GM19438 (cell line): Measurements from ENCODE around the gene CATSPER3.

Source experiments
- ATAC-seq: cut with Tn5 transposase; IDR thresholded peaks from one replicate; pipeline ENCODE4 v1.9.1; 2021; ENCODE audit warnings: low read depth; ENCODE audit not compliant: unreplicated experiment

The CATSPER3 gene

GRCh38 chr5:135027697-135028615 is 60.2 kb downstream of the CATSPER3 start:
- ATAC-seq = no peak

DNA sequence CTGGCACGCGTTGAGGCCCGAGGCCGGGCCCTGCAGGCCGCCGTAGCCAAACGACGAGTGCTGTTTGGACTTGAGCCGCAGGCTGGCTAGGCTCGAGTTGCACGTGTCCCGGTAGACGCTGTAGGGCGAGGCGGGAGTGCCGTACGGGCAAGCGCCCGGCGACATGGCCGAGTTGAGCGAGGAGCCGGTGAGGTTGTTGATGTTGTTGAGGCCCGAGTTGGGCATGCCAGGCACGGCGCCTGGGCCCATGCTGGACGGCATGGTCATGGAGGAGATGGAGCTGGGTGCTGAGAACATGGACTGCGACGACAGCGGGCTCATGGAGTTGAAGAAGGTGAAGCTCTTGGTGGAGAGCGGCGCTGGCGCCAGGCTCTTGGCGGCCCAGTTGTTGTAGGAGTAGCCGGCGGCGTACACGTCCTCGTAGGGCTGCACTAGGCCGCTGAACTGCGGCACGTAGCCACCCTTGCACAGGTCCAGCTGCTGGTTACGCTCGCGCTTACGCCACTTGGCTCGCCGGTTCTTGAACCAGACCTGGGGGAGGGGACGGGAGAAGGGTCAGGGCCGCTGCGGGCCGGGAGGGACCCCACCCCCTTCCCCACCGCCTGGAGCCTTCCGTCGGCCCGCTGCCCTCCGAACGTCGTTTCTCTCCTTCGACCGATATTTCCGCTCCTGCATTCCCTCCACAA is 61.2 kb downstream of the CATSPER3 start:
- ATAC-seq = no peak

- ATAC-seq = no peak
Observed at GRCh38 chr5:135029477-135030122, 61.9 kb downstream of the CATSPER3 start.

DNA sequence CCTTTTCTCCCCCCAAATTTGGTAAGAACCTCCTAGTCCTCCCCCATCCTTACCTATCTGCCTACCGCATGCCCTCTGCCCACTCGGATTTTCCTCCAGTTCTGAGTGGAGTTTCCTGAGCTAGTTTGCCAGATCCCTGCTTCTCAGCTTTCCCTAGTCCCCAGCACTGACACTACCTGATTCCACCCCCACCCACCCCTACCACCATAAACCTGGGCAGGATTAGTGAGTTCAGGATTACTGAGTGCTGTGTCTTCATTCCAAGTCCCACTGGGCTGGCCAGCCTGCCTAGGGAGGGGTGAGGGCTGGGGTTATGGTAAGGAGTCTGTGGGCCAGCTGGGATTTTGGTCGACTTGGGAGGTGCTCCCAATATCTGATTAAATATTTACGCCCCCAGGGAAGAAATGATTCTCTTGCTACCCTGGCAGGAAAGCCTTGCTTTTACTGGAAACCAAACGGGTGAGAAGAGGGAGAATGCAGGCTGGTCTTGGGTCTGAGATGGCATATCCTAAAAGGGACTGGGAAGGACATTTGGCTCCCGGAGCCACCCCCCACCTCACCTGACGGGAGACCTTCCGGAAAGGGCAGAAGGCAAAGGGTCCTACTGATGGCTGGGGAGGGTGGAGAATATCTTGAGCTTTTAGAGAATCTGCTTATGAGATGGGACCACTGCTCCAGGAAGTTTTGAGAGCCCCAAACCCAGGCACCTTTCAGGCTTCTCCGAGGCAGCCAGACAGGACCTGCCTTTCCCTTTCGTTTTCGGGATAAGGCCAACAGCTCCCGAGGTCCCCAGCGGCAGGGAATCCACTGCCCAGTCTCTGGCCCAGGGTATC is 62.6 kb downstream of the CATSPER3 start:
- ATAC-seq = no peak

- no peak for ATAC-seq
Observed at GRCh38 chr5:135030956-135031812, 63.5 kb downstream of the CATSPER3 start.

GRCh38 chr5:135031813-135032694 is 64.3 kb downstream of the CATSPER3 start:
- ATAC-seq = no peak

DNA sequence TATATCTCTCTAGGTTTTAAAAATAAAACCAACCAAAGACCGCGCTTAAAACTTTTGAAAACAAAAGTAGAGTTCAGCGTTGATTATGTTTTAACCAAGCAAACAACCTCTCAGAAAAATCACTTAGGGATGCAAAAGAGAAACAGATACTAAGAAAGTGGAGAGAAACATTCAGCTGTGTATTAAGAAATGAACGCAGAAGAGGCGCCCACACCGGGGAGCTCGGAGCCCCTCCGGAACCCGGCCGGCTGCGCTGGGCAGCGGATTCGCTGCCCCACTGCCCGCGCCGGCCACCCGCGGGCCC is 64.9 kb downstream of the CATSPER3 start:
- ATAC-seq = no peak

DNA sequence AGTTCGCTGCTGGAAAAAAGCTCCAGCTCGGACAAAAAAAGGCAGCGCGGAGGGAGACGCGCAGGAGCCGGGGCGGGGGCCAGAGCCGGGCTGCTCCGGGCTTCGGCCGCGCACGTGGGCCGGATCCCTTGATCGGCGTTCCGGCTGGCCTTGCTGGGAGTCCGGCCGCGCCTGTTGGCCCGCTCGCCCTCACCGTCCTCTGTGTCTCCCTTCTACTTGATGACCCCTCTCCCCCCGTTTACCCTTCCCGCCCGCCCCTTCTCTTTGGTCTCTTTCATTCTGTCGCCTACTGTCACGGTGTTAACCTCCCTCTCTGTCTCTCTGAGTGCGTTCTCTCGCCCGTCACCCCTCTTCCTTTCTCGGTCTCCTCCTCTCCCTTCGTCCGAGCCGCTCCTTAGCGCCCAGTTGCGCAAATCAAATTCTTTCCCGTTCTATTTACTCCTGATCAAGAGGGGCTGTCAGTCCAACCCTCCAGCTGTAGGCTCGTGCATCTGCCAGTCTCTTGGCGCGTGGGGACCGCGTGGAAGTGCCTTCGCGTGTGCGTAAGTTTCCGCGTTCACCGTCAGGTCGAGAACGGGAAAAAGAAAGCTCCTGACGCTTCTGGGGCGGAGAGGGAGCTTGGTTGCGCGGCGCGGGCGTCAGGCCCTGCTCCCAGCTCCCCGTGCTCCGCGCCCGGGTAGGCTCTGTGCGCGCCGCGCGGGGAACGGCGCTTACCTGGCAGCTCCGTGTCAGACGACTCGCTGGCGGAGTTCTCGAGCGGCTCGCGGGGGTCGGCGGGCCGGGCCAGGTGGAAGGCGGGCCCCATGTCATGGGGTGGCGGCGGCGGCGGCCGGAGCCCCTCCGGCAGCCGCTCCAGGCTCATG is 65.5 kb downstream of the CATSPER3 start:
- ATAC-seq = no peak

DNA sequence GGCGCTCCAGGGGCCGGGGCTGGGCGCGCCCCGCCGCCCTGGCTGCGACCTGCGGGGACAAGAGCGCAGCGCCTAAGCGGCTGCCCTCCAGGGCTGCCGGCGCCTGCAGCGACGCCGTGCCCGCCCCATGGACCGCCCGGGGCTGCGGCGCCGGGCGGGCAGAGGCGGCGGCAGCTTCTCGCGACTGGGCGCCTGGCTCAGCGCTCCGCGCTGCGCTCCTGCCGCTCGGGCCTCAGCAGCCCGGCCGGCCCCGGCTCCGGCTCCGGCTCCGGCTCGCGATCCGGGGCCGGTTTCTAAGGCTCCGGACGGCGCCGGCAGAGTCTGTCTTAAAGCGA is 66.2 kb downstream of the CATSPER3 start, which contains the start of gene PITX1:
Gene PITX1, minus strand, starts transcription at position 328 of the 335 bp plus-strand sequence. CDS start 347 bp downstream, outside the sequence.
- no peak for ATAC-seq

DNA sequence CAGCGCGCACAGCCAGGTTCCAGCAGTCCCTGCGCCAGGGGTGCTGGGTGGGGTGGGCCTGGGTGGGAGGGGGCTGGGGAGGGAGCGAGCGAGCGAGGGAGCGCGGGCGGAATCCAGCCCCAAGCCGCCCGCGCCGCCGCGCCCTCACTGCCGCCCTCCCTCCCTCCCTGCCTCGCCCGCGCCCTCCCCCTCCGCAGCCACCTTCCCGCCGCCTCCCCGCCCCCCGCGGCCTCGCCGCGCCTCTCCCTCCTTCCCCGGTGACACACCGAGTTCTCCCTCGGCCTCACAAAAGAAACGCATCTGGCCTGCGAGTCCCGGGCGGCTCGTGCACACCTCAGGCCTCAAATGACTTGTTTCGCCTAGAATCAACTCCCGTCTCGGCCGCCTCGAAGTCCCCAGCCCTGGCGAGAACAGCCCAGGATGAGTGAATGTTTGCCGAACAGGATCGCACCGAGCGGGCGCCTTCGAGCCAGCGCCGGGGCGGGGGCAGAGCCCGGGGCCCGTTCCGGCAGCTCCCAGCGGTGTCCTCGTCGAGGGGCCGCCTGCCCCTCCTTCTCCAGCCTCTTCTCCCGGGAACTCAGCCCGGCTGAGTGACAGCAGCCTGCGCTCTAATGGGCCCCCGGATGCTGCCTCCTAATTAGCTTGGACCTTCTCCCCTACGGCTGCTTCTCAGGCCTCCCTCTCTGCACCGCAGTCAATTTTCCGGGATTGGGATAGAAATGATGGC is 66.7 kb downstream of the CATSPER3 start:
- ATAC-seq = no peak

- ATAC-seq = no peak
Observed at GRCh38 chr5:135034963-135035677, 67.4 kb downstream of the CATSPER3 start.

- no peak for ATAC-seq
Observed at GRCh38 chr5:135035678-135036030, 67.9 kb downstream of the CATSPER3 start.

- no peak for ATAC-seq
Observed at GRCh38 chr5:135036405-135036804, 68.7 kb downstream of the CATSPER3 start.

GRCh38 chr5:135037519-135038204 is 70.0 kb downstream of the CATSPER3 start:
- ATAC-seq = no peak

DNA sequence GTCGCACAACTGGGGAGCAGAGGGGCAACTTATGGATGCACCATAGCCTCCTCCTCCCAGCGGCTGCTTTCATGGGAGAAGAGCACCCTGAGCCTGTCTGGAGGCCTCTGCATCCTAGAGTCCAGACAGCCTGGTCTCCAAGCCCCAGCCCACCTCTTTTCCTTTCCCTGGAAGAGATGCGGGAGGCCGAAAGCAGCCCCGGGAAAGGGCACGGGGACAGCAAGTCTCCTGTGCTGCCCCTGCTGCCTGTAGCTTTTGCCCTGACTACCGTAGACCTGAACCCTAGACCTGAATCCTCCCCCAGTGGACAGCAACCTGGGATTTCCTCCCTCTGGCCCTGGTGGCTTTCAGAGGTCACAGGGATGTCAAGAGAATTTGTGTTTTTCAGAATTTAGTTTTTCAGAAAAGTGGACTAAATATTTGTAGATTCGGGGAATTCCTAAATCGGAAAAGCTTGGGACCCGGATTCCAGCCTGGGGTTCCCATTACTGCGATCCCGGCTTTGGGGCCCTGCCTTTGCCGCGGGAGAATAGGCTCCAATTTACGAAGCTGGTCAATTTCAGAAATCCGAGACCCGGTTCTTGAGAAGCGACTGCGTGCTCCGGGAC is 70.6 kb downstream of the CATSPER3 start:
- no peak for ATAC-seq

GRCh38 chr5:135038813-135039270 is 71.1 kb downstream of the CATSPER3 start:
- ATAC-seq = no peak
